ENCODE measurements around the gene IGFBP5.

IGFBP5 gene

DNA sequence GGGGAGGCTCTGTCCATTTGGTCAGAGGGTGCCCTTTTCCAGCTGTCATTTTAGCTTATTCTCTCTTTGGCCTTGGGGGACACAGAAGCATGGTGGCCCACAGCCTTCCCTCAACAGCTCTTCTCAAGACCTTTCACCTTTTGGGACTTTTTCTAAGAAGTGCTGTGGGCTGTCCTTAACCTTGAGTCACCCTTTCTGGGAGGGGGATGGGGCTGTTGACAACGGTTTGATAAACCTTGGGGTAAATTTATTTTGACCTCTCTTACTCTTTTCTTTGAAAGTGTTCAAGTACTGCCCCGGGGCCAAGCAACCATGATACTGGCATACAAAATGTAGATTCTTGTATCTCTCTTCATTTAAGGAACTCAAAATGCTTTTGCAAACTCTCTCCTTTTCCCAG is 13.7 kb downstream of the IGFBP5 start:
- no peak for ATAC-seq
- TF ChIP-seq, protein P1, sequence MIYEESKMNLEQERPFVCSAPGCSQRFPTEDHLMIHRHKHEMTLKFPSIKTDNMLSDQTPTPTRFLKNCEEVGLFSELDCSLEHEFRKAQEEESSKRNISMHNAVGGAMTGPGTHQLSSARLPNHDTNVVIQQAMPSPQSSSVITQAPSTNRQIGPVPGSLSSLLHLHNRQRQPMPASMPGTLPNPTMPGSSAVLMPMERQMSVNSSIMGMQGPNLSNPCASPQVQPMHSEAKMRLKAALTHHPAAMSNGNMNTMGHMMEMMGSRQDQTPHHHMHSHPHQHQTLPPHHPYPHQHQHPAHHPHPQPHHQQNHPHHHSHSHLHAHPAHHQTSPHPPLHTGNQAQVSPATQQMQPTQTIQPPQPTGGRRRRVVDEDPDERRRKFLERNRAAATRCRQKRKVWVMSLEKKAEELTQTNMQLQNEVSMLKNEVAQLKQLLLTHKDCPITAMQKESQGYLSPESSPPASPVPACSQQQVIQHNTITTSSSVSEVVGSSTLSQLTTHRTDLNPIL (CRISPR knock-in tag; IDR thresholded peaks at IDR 0.05; ENCODE audit: low read depth): no peak
- TF ChIP-seq TCF4 (CRISPR knock-in tag; IDR thresholded peaks at IDR 0.05; ENCODE audit: borderline replicate concordance): no peak
- TF ChIP-seq ZFP30 (CRISPR knock-in tag; IDR thresholded peaks at IDR 0.05): no peak
- TF ChIP-seq, protein P2, sequence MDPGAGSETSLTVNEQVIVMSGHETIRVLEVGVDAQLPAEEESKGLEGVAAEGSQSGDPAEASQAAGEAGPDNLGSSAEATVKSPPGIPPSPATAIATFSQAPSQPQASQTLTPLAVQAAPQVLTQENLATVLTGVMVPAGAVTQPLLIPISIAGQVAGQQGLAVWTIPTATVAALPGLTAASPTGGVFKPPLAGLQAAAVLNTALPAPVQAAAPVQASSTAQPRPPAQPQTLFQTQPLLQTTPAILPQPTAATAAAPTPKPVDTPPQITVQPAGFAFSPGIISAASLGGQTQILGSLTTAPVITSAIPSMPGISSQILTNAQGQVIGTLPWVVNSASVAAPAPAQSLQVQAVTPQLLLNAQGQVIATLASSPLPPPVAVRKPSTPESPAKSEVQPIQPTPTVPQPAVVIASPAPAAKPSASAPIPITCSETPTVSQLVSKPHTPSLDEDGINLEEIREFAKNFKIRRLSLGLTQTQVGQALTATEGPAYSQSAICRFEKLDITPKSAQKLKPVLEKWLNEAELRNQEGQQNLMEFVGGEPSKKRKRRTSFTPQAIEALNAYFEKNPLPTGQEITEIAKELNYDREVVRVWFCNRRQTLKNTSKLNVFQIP (CRISPR knock-in tag; IDR thresholded peaks at IDR 0.05; ENCODE audit: borderline replicate concordance, low read depth): no peak
- TF ChIP-seq, protein P3, sequence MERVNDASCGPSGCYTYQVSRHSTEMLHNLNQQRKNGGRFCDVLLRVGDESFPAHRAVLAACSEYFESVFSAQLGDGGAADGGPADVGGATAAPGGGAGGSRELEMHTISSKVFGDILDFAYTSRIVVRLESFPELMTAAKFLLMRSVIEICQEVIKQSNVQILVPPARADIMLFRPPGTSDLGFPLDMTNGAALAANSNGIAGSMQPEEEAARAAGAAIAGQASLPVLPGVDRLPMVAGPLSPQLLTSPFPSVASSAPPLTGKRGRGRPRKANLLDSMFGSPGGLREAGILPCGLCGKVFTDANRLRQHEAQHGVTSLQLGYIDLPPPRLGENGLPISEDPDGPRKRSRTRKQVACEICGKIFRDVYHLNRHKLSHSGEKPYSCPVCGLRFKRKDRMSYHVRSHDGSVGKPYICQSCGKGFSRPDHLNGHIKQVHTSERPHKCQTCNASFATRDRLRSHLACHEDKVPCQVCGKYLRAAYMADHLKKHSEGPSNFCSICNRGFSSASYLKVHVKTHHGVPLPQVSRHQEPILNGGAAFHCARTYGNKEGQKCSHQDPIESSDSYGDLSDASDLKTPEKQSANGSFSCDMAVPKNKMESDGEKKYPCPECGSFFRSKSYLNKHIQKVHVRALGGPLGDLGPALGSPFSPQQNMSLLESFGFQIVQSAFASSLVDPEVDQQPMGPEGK (CRISPR knock-in tag; IDR thresholded peaks at IDR 0.05; ENCODE audit: borderline replicate concordance): no peak
- TF ChIP-seq ZFP3 (CRISPR knock-in tag; IDR thresholded peaks at IDR 0.05): no peak
- no peak for TF ChIP-seq ESRRG (CRISPR knock-in tag; IDR thresholded peaks at IDR 0.05)
- TF ChIP-seq BACH2 (CRISPR knock-in tag; IDR thresholded peaks at IDR 0.05; ENCODE audit: borderline replicate concordance): no peak
- TF ChIP-seq ZNF8 (CRISPR knock-in tag; IDR thresholded peaks at IDR 0.05): no peak
- TF ChIP-seq GLIS3 (CRISPR knock-in tag; IDR thresholded peaks at IDR 0.05): no peak
- TF ChIP-seq SNAI2 (CRISPR knock-in tag; IDR thresholded peaks at IDR 0.05): no peak
- TF ChIP-seq, protein P4, sequence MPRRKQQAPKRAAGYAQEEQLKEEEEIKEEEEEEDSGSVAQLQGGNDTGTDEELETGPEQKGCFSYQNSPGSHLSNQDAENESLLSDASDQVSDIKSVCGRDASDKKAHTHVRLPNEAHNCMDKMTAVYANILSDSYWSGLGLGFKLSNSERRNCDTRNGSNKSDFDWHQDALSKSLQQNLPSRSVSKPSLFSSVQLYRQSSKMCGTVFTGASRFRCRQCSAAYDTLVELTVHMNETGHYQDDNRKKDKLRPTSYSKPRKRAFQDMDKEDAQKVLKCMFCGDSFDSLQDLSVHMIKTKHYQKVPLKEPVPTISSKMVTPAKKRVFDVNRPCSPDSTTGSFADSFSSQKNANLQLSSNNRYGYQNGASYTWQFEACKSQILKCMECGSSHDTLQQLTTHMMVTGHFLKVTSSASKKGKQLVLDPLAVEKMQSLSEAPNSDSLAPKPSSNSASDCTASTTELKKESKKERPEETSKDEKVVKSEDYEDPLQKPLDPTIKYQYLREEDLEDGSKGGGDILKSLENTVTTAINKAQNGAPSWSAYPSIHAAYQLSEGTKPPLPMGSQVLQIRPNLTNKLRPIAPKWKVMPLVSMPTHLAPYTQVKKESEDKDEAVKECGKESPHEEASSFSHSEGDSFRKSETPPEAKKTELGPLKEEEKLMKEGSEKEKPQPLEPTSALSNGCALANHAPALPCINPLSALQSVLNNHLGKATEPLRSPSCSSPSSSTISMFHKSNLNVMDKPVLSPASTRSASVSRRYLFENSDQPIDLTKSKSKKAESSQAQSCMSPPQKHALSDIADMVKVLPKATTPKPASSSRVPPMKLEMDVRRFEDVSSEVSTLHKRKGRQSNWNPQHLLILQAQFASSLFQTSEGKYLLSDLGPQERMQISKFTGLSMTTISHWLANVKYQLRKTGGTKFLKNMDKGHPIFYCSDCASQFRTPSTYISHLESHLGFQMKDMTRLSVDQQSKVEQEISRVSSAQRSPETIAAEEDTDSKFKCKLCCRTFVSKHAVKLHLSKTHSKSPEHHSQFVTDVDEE (CRISPR knock-in tag; IDR thresholded peaks at IDR 0.05): no peak
- no peak for TF ChIP-seq RARB (CRISPR knock-in tag; IDR thresholded peaks at IDR 0.05)
- TF ChIP-seq ZNF70 (CRISPR knock-in tag; IDR thresholded peaks at IDR 0.05): no peak

DNA sequence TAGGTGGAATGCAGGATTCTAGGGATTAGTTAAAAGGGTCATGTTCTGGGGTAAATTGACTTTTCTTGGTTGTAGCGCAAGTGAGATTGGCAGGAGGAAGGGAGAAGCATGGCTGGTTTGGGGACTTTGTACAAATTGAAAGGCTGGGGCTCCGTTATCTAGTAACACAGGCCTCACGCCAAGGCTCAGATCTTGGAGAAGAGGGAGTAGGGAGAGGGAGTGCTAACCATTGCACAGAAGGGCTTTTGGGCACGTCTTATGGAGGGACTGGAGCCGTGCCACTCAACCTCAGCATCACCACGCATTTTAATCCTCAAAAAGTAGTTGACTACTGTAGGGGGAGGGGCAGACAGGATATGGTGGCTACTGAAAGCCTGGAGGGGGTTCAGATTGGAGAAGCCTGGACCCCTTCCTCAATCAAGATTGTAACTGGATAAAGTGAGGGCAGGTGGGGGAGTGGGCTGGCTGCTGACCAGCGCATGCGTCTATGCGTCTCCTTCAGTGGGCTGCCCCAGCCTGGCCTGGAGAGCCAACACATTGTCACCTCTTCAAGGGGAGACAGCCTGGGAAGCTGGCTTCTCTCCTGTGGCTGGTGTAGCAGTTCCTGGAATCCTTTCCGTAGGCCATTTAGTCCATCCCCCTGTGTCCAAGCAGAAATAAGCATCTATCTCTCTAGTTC is 14.3 kb downstream of the IGFBP5 start:
- TF ChIP-seq TCF4 (CRISPR knock-in tag; IDR thresholded peaks at IDR 0.05; ENCODE audit: borderline replicate concordance): no peak
- TF ChIP-seq ZFP30 (CRISPR knock-in tag; IDR thresholded peaks at IDR 0.05): no peak
- TF ChIP-seq OSR1 (CRISPR knock-in tag; IDR thresholded peaks at IDR 0.05): no peak
- no peak for TF ChIP-seq BACH2 (CRISPR knock-in tag; IDR thresholded peaks at IDR 0.05; ENCODE audit: borderline replicate concordance)
- TF ChIP-seq SNAI2 (CRISPR knock-in tag; IDR thresholded peaks at IDR 0.05): no peak
- TF ChIP-seq ARNTL (CRISPR knock-in tag; IDR thresholded peaks at IDR 0.05; ENCODE audit: borderline replicate concordance, low read depth): no peak
- TF ChIP-seq ZC3H10 (CRISPR knock-in tag; IDR thresholded peaks at IDR 0.05): no peak
- TF ChIP-seq, protein P1 (CRISPR knock-in tag; IDR thresholded peaks at IDR 0.05; ENCODE audit: low read depth): no peak
- TF ChIP-seq, protein P3 (CRISPR knock-in tag; IDR thresholded peaks at IDR 0.05; ENCODE audit: borderline replicate concordance): no peak
- no peak for TF ChIP-seq ZNF8 (CRISPR knock-in tag; IDR thresholded peaks at IDR 0.05)
- TF ChIP-seq, protein P4 (CRISPR knock-in tag; IDR thresholded peaks at IDR 0.05): no peak
- TF ChIP-seq ZNF70 (CRISPR knock-in tag; IDR thresholded peaks at IDR 0.05): no peak
- TF ChIP-seq, protein P2 (CRISPR knock-in tag; IDR thresholded peaks at IDR 0.05; ENCODE audit: borderline replicate concordance, low read depth): no peak
- no peak for TF ChIP-seq ZFP3 (CRISPR knock-in tag; IDR thresholded peaks at IDR 0.05)
- TF ChIP-seq ZNF565 (CRISPR knock-in tag; conservative IDR thresholded peaks at IDR 0.05; ENCODE audit: low read depth): no peak
- TF ChIP-seq ESRRG (CRISPR knock-in tag; IDR thresholded peaks at IDR 0.05): no peak
- TF ChIP-seq, protein P5, sequence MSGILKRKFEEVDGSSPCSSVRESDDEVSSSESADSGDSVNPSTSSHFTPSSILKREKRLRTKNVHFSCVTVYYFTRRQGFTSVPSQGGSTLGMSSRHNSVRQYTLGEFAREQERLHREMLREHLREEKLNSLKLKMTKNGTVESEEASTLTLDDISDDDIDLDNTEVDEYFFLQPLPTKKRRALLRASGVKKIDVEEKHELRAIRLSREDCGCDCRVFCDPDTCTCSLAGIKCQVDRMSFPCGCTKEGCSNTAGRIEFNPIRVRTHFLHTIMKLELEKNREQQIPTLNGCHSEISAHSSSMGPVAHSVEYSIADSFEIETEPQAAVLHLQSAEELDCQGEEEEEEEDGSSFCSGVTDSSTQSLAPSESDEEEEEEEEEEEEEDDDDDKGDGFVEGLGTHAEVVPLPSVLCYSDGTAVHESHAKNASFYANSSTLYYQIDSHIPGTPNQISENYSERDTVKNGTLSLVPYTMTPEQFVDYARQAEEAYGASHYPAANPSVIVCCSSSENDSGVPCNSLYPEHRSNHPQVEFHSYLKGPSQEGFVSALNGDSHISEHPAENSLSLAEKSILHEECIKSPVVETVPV (CRISPR knock-in tag; IDR thresholded peaks at IDR 0.05): no peak
- ATAC-seq: no peak
